Colon (tissue), 2 donors: ENCODE data around the gene TCAP.
"Not testable (repeated sequence)": the region's sequence is repeated elsewhere in the genome, so short reads cannot be mapped to it uniquely, and the experiment has no call there.

Source experiments
- FAIRE-seq: peaks from 2 replicates; lab custom pipeline; 2012; peaks lifted over from hg19 to GRCh38; lab: Jason Lieb, UNC
- donor health status: control.
- donor health status: control.

Gene TCAP

DNA sequence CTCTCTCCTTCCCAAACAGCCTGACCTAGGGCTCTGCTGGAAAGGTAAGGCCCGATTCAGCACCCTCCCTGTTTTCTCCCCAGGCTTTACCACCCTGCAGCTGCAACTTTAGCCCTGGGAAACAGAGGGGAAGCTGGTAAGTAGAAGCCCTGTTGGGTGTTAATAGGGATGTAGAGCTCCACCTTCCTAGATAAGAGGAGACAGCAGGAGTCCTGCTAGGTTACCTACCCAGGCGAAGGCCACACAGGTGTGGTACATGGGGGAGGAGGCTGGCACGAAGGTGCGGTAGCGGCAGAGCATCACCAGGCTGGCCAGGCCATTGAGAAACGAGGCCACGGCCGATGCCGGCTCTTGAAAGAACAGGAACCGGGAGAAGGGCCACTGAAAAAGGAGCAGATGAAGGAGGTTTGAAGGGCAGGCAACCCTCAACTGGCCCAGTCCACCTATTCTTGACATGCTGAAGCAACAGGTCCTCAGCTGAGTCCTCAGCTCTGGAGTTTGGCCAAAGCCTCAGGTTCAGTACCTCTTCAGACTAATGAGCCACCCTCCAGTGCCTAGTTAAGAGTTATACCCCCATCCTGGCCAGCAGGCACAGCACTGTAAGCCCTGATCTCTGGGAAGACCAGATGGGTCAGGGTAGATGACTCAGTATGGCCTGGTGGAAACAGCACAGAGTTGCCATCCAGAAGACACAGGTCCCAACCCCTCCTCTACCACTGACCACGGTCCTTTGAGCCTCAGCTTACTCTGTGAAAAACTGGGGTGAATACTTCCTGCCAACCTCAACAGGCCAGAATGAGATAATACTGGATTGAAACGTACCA, 19.4 kb downstream of the TCAP start:
- FAIRE-seq, result no peak

- FAIRE-seq, result no peak
Measured at GRCh38 chr17:39687101-39687545, 22.0 kb downstream of the TCAP start.

- no peak for FAIRE-seq
Measured at GRCh38 chr17:39687546-39688474, 22.7 kb downstream of the TCAP start, which contains the start of gene PGAP3. Gene PGAP3, minus strand, starts transcription at chr17:39688057. Its CDS starts 43 bp downstream, at chr17:39688014.

GRCh38 chr17:39688475-39688835, 23.3 kb downstream of the TCAP start:
- no peak for FAIRE-seq

DNA sequence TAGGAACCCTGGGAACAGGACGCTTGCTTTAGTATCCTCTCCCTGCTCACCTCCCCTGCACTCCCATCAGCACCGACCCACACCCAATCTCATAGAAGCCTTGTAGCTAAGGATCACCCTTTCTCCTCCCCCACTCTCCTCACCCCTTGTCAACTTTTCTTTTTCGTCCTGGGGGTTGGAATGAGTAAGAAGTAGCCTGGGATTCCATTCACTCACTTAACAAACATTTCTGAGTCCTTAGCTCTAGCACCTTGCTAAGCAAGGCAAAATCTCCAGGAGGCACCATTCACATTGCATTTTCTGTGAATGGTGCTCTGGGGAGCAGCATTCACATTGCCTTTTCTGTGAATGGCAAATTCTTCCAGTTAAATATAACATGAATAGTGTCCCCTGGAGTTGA, 23.8 kb downstream of the TCAP start:
- FAIRE-seq, result no peak

GRCh38 chr17:39694593-39694992, 29.4 kb downstream of the TCAP start:
- no peak for FAIRE-seq

DNA sequence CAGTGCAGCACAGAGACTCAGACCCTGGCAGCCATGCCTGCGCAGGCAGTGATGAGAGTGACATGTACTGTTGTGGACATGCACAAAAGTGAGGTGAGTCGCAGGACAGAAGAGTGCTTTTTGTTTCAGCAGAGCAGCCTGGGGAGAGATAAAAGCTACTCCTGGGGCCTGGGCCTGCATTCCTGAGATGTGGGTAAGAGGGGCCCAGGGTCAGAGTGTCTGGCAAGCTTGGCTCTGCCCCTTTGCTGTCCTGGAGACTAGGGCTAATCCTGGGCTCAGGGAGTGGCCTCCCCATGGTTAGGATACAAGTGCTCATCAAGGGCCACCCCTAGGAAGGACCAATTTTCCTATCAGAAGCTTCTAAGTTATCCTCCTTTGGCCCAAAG, 29.9 kb downstream of the TCAP start:
- no peak for FAIRE-seq

- FAIRE-seq, result no peak
Measured at GRCh38 chr17:39696731-39697130, 31.6 kb downstream of the TCAP start.

DNA sequence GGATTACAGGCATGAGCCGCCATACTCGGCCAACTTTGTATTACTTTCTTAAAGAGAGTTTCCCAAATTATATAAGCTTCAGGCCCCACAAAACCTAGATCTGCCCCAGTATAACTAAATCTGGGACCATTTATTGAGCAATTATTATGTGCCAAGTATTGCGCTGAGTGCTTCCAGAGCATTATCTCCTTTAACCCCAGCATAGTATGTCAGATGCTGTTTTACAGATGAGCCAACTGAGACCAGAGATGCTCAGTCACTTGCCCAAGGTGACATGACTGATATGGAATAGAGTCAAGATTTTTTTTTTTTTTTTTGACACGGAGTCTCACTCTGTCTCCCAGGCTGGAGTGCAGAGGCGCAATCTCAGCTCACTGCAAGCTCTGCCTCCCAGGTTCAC, 32.8 kb downstream of the TCAP start:
- FAIRE-seq, result no peak

DNA sequence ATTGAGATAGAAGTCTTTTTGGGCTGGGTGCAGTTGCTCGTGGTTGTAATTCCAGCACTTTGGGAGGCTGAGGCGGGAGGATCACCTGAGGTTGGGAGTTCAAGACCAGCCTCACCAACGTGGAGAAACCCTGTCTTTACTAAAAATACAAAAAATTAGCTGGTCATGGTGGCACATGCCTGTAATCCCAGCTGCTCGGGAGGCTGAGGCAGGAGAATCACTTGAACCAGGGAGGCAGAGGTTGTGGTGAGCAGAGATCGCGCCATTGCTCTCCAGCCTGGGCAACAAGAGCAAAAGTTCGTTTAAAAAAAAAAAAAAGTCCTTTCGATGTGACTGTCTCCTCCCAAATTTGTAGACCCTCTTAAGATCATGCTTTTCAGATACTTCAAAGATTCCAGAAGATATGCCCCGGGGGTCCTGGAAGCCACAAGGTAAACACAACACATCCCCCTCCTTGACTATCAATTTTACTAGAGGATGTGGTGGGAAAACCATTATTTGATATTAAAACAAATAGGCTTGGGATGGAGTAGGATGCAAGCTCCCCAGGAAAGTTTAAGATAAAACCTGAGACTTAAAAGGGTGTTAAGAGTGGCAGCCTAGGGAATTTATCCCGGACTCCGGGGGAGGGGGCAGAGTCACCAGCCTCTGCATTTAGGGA, 34.1 kb downstream of the TCAP start:
- FAIRE-seq, result not testable (repeated sequence)

DNA sequence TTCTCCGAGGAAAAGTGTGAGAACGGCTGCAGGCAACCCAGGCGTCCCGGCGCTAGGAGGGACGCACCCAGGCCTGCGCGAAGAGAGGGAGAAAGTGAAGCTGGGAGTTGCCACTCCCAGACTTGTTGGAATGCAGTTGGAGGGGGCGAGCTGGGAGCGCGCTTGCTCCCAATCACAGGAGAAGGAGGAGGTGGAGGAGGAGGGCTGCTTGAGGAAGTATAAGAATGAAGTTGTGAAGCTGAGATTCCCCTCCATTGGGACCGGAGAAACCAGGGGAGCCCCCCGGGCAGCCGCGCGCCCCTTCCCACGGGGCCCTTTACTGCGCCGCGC, 34.6 kb downstream of the TCAP start, which contains the start of gene ERBB2:
ERBB2 (plus strand) TSS at position 247 of the 330 bp plus-strand sequence. CDS start 175 bp downstream, outside the sequence.
- FAIRE-seq, result no peak

- FAIRE-seq, result no peak
Measured at GRCh38 chr17:39700148-39700987, 35.2 kb downstream of the TCAP start.

DNA sequence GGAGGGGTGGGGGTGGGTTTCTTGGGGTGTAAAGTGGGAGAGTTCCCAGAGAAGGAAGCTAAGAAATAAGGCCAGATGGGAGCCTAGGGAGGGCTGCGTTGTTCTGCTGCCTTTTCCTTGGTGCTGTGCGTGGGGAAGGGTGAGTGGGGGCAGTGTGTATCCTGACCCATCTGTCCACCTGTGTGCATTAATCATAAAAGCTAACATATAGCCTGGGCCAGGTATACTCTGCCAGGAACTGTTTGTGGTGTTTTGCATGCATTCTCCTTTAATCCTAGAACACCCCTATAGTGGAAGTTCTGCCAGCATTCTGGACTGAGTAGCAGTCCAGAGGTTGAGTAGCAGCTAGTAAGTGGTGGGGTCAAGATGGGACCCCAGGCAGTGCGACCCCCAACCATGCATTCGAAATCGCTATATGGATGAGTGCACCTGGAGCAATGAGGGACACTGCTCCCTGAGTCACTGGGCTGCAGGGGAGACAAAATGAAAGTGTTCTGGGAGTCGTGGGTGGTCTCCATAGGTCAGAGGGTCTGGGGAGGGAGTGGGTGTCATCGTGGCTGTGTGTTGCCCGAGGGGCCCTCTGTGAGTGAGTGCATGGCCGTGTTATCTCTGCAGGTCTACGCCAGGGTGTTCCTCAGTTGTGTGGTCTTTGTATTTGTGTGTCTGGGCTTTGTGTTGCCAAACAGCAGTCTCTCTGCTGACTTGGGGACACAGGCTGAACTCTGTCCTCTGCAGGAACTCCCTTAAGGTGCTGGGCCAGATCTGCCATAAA, 36.0 kb downstream of the TCAP start:
- no peak for FAIRE-seq

- FAIRE-seq, result no peak
Measured at GRCh38 chr17:39701784-39702422, 36.8 kb downstream of the TCAP start.

DNA sequence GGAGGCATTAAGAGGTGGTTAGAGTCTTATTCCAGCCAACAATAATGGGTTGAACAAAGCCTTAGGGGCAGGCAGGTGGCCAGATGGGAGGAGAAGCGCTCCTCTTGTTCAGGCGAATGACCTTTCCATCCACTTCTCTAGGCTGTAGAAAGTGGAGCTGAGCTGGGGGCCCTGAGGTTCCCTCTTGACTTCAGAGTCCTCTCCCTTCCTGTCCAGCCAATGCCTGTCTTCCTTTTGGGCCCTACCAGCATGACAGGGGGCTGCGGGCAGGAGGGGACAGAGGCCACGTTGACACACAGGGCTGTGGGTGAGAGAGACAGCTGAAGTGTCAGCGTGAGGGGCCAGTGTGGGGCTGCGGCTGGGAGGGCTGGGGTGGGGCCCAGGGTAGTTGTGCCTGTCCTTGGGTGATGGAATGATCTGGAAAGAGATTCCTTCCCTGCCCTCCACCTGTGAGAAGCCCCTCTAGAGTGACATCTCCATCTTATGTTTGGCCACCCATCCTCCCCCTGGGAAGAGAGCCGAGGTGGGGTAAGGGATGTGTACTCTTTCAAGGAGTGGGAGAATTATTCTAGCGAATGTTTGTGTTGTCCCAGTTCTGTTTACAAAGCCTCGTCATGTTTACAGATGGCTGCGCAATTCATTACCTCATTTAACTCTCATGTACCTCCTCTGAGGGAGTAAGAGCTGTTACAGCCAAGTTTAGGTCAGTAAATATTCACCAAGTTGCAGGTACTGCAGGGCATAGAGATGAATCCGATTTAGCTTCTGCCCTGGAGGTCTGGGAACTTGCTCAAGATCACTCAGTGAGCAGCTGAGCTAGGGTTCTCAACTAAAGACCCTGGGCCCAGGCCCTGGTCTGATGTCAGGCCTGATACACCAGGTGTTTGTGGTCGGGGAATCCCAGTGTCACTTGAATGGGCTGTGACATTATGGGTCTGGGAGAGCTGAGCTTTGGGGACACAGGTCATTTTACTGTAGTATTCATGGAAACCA, 38.0 kb downstream of the TCAP start:
- no peak for FAIRE-seq

DNA sequence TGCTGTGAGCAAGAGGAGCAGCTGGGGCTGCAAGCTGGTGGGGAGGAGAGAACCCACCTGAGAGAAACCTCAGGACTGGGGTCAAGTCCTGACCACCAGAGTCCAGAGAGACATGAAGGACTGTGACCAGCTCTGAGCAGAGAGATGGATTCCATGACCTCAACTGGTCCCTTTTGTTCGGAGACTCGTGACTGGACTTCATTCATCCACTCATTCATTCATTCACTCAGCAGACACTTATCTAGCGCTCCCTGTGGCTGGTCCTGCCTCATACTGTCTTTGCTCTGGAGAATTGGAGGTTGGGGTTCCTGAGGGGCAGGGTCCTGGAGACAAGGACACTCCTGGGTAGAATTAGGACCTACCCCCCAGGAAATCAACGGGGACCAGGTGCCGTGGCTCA, 38.8 kb downstream of the TCAP start:
- FAIRE-seq, result no peak

GRCh38 chr17:39704821-39705551, 39.8 kb downstream of the TCAP start:
- FAIRE-seq, result no peak

- FAIRE-seq, result no peak
Measured at GRCh38 chr17:39705786-39706348, 40.7 kb downstream of the TCAP start.
